ENCODE results near the gene GKN2.

GKN2 gene

GRCh38 chr2:68917034-68917718 is 35.5 kb downstream of the GKN2 start:
- no peaks in the 10 kb centered on the region for H4K20me1 ChIP-seq (ENCODE audit: insufficient read depth, low read length)
- 0 out of 2 replicates have a peak, but pooled peaks cover 7% of the 10 kb centered on the region for H3K4me1 ChIP-seq (ENCODE audit: low read length)
- H3K79me2 ChIP-seq (ENCODE audit: low read length): no peaks in the 10 kb centered on the region
- no peak overlapping the region for H2AFZ ChIP-seq (ENCODE audit: low read length)
- H3K4me2 ChIP-seq (ENCODE audit: low read depth, low read length): no peak overlapping the region
- H3K27ac ChIP-seq (ENCODE audit: low read length): no peak overlapping the region
- TF ChIP-seq CTCF (IDR thresholded peaks at IDR 0.05; ENCODE audit: low read length) (no peak), EZH2phosphoT487 (IDR thresholded peaks at IDR 0.05; ENCODE audit: low read length) (no peak), EZH2 (optimal IDR thresholded peaks at IDR 0.05; ENCODE audit: low read depth, low read length) (no peak)
- no peaks in the 10 kb centered on the region for H3K36me3 ChIP-seq (replicated peaks; ENCODE audit: insufficient read depth, low read length)
- H3K9ac ChIP-seq (ENCODE audit: low read length): no peak overlapping the region
- H3K9me2 ChIP-seq (replicated peaks; ENCODE audit: insufficient read depth, low read length): no peaks in the 10 kb centered on the region
- H3K9me3 ChIP-seq (replicated peaks; ENCODE audit: insufficient read depth, low read length): no peaks in the 10 kb centered on the region
- H3K27me3 ChIP-seq (replicated peaks; ENCODE audit: insufficient read depth, low read length): no peaks in the 10 kb centered on the region
- H3K4me3 ChIP-seq (ENCODE audit: low read length): no peak overlapping the region
- DNase-seq: no peak
- no peaks in the 10 kb centered on the region for H3F3A ChIP-seq (ENCODE audit: insufficient read depth, low read length)

- Histone ChIP-seq H3K27me3 (replicated peaks; ENCODE audit: insufficient read depth, low read length) (no peaks in the 10 kb centered on the region), H3K4me2 (ENCODE audit: low read depth, low read length) (no peak overlapping the region), H3K4me1 (ENCODE audit: low read length) (0 out of 2 replicates have a peak, but pooled peaks cover 9% of the 10 kb centered on the region), H4K20me1 (ENCODE audit: insufficient read depth, low read length) (no peaks in the 10 kb centered on the region), H3K9ac (ENCODE audit: low read length) (no peak overlapping the region), H3K9me2 (replicated peaks; ENCODE audit: insufficient read depth, low read length) (no peaks in the 10 kb centered on the region), H3K4me3 (ENCODE audit: low read length) (no peak overlapping the region), H2AFZ (ENCODE audit: low read length) (no peak overlapping the region), H3K79me2 (ENCODE audit: low read length) (no peaks in the 10 kb centered on the region), H3K36me3 (replicated peaks; ENCODE audit: insufficient read depth, low read length) (no peaks in the 10 kb centered on the region), H3K9me3 (replicated peaks; ENCODE audit: insufficient read depth, low read length) (no peaks in the 10 kb centered on the region), H3K27ac (ENCODE audit: low read length) (no peak overlapping the region), H3F3A (ENCODE audit: insufficient read depth, low read length) (no peaks in the 10 kb centered on the region)
- no peak for TF ChIP-seq EZH2phosphoT487 (IDR thresholded peaks at IDR 0.05; ENCODE audit: low read length)
- TF ChIP-seq EZH2 (optimal IDR thresholded peaks at IDR 0.05; ENCODE audit: low read depth, low read length): no peak
- no peak for DNase-seq
Observed at GRCh38 chr2:68916226-68916625, 36.5 kb downstream of the GKN2 start.

GRCh38 chr2:68915393-68915792 is 37.3 kb downstream of the GKN2 start:
- Histone ChIP-seq H3K4me2 (ENCODE audit: low read depth, low read length) (no peak overlapping the region), H3K9ac (ENCODE audit: low read length) (no peak overlapping the region), H3K27ac (ENCODE audit: low read length) (no peak overlapping the region), H3K27me3 (replicated peaks; ENCODE audit: insufficient read depth, low read length) (no peaks in the 10 kb centered on the region), H3K79me2 (ENCODE audit: low read length) (no peaks in the 10 kb centered on the region), H3K9me3 (replicated peaks; ENCODE audit: insufficient read depth, low read length) (no peaks in the 10 kb centered on the region), H3F3A (ENCODE audit: insufficient read depth, low read length) (no peaks in the 10 kb centered on the region), H3K9me2 (replicated peaks; ENCODE audit: insufficient read depth, low read length) (no peaks in the 10 kb centered on the region), H4K20me1 (ENCODE audit: insufficient read depth, low read length) (no peaks in the 10 kb centered on the region), H3K4me1 (ENCODE audit: low read length) (peaks cover 11% of the 10 kb centered on the region; the same call in 1 of the 2 replicates), H3K4me3 (ENCODE audit: low read length) (no peak overlapping the region), H3K36me3 (replicated peaks; ENCODE audit: insufficient read depth, low read length) (no peaks in the 10 kb centered on the region), H2AFZ (ENCODE audit: low read length) (no peak overlapping the region)
- TF ChIP-seq CTCF (IDR thresholded peaks at IDR 0.05; ENCODE audit: low read length): no peak
- TF ChIP-seq EZH2 (optimal IDR thresholded peaks at IDR 0.05; ENCODE audit: low read depth, low read length): no peak
- no peak for TF ChIP-seq EZH2phosphoT487 (IDR thresholded peaks at IDR 0.05; ENCODE audit: low read length)
- no peak for DNase-seq

DNA sequence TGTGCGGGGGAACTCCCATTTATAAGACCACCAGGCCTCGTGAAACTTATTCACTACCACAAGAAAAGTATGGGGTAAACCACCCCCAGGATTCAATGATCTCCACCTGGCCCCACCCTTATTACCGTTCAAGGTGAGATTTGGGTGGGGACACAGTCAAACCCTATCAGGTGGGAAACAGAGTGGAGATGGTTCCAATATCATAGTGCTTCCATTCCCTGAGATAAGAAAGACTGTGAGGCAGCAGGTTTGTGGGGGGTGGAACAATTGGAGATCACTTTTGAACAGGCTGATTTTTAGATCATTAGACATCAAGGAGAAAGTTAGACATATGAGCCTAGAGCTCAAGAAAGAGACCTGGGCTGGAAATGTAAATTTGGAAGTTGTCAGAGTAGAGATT is 39.3 kb downstream of the GKN2 start:
- Histone ChIP-seq H3K9ac (ENCODE audit: low read length) (no peak overlapping the region), H3K36me3 (replicated peaks; ENCODE audit: insufficient read depth, low read length) (no peaks in the 10 kb centered on the region), H3K9me3 (replicated peaks; ENCODE audit: insufficient read depth, low read length) (no peaks in the 10 kb centered on the region), H2AFZ (ENCODE audit: low read length) (no peak overlapping the region), H3K9me2 (replicated peaks; ENCODE audit: insufficient read depth, low read length) (no peaks in the 10 kb centered on the region), H3K27me3 (replicated peaks; ENCODE audit: insufficient read depth, low read length) (no peaks in the 10 kb centered on the region), H3F3A (ENCODE audit: insufficient read depth, low read length) (peaks cover 5% of the 10 kb centered on the region; the same call in 1 of the 2 replicates), H3K27ac (ENCODE audit: low read length) (no peak overlapping the region), H3K4me2 (ENCODE audit: low read depth, low read length) (no peak overlapping the region), H3K4me1 (ENCODE audit: low read length) (peaks cover 28% of the 10 kb centered on the region), H3K79me2 (ENCODE audit: low read length) (no peaks in the 10 kb centered on the region), H4K20me1 (ENCODE audit: insufficient read depth, low read length) (no peaks in the 10 kb centered on the region), H3K4me3 (ENCODE audit: low read length) (no peak overlapping the region)
- no peak for TF ChIP-seq EZH2 (optimal IDR thresholded peaks at IDR 0.05; ENCODE audit: low read depth, low read length)
- no peak for TF ChIP-seq EZH2phosphoT487 (IDR thresholded peaks at IDR 0.05; ENCODE audit: low read length)
- no peak for TF ChIP-seq CTCF (IDR thresholded peaks at IDR 0.05; ENCODE audit: low read length)
- no peak for DNase-seq
